Measurements from ENCODE around the gene KIAA0930.

The KIAA0930 gene

GRCh38 chr22:45187891-45188290 lies 52.8 kb downstream of the KIAA0930 start:
- TF ChIP-seq REST (IDR thresholded peaks at IDR 0.05; ENCODE audit: insufficient read depth in 1 of 2, low read depth in 2 of 2, low read length in 2 of 2): no peak
- TF ChIP-seq TAF1 (IDR thresholded peaks at IDR 0.05; ENCODE audit: borderline replicate concordance, insufficient read depth, low read length): no peak
- no peak for TF ChIP-seq FOXP2 (optimal IDR thresholded peaks at IDR 0.05; ENCODE audit: borderline replicate concordance, extremely low read depth, extremely low read length, insufficient read depth)

GRCh38 chr22:45185718-45186514 lies 54.8 kb downstream of the KIAA0930 start:
- TF ChIP-seq TAF1 (IDR thresholded peaks at IDR 0.05; ENCODE audit: borderline replicate concordance, insufficient read depth, low read length) (no peak), FOXP2 (optimal IDR thresholded peaks at IDR 0.05; ENCODE audit: borderline replicate concordance, extremely low read depth, extremely low read length, insufficient read depth) (no peak), SIN3A (IDR thresholded peaks at IDR 0.05; ENCODE audit: borderline replicate concordance, insufficient read depth, low read length) (no peak), REST (IDR thresholded peaks at IDR 0.05; ENCODE audit: insufficient read depth in 1 of 2, low read depth in 2 of 2, low read length in 2 of 2) (no peak), POLR2AphosphoS5 (IDR thresholded peaks at IDR 0.05; ENCODE audit: low read depth, low read length) (no peak)

- TF ChIP-seq TAF1 (IDR thresholded peaks at IDR 0.05; ENCODE audit: borderline replicate concordance, insufficient read depth, low read length): no peak
- no peak for TF ChIP-seq POLR2AphosphoS5 (IDR thresholded peaks at IDR 0.05; ENCODE audit: low read depth, low read length)
- TF ChIP-seq REST (IDR thresholded peaks at IDR 0.05; ENCODE audit: insufficient read depth in 1 of 2, low read depth in 2 of 2, low read length in 2 of 2): no peak
- no peak for TF ChIP-seq SIN3A (IDR thresholded peaks at IDR 0.05; ENCODE audit: borderline replicate concordance, insufficient read depth, low read length)
- TF ChIP-seq FOXP2 (optimal IDR thresholded peaks at IDR 0.05; ENCODE audit: borderline replicate concordance, extremely low read depth, extremely low read length, insufficient read depth): no peak
These were observed 56.7 kb downstream of the KIAA0930 start for GRCh38 chr22:45183974-45184373.

DNA sequence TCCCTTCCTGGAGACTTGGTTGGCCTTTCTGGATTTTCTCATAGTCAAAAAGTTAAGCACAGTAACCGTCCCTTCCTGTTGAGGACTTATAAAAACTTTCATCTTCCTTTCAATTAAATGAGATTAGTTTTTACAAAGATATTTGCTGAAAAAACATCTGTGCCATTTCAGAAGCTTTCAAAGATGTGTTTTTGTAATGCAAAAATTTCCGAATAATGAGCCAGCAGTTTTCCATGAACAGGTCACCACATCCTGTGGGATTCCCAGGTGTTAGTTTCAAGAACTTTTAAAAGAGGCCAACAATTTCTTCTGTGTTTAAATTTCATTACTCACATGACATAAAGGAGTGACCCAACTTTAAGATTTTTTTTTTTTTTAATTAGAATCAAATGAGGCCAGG lies 58.9 kb downstream of the KIAA0930 start:
- TF ChIP-seq FOXP2 (optimal IDR thresholded peaks at IDR 0.05; ENCODE audit: borderline replicate concordance, extremely low read depth, extremely low read length, insufficient read depth) (no peak), POLR2AphosphoS5 (IDR thresholded peaks at IDR 0.05; ENCODE audit: low read depth, low read length) (no peak), TAF1 (IDR thresholded peaks at IDR 0.05; ENCODE audit: borderline replicate concordance, insufficient read depth, low read length) (no peak)

GRCh38 chr22:45181240-45181639 lies 59.5 kb downstream of the KIAA0930 start:
- TF ChIP-seq FOXP2 (optimal IDR thresholded peaks at IDR 0.05; ENCODE audit: borderline replicate concordance, extremely low read depth, extremely low read length, insufficient read depth): no peak
- TF ChIP-seq SIN3A (IDR thresholded peaks at IDR 0.05; ENCODE audit: borderline replicate concordance, insufficient read depth, low read length): no peak
- no peak for TF ChIP-seq REST (IDR thresholded peaks at IDR 0.05; ENCODE audit: insufficient read depth in 1 of 2, low read depth in 2 of 2, low read length in 2 of 2)
- TF ChIP-seq TAF1 (IDR thresholded peaks at IDR 0.05; ENCODE audit: borderline replicate concordance, insufficient read depth, low read length): no peak
- no peak for TF ChIP-seq POLR2AphosphoS5 (IDR thresholded peaks at IDR 0.05; ENCODE audit: low read depth, low read length)
